ENCODE data around the gene ARID5B. TPM values are rescaled to one million over a fixed set of nuclear protein-coding genes. Genes with fewer than 3 reads are reported as not detected.
A peak's percentile ranks its signal among the peaks of the same experiment; 100 is the strongest.

The ARID5B gene
- polyA plus RNA-seq, 1 of the 3 experiments (the other 2 are of a cell fraction), result 10.9 TPM

DNA sequence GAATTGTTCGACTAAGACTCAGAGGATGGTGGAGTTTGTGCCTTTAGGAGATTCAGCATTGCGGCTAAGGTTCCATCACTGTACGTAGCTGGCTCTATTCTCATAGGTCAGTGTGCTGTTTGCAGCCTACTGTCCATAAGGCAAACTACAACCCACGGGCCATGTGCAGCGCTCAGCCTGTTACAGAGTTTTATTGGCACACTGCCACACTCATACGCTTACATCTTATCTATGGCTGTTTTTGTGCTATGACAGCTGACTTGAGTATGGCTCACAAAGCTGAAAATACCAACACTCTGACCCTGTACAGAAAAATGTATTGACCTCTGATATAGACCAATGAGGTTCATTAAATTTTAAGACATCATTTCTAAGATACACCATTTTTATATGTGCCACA lies 114.5 kb downstream of the ARID5B start (continued):
- TF ChIP-seq REST (IDR thresholded peaks at IDR 0.05; ENCODE audit: low read depth, low read length) (no peak), SMC3 (IDR thresholded peaks at IDR 0.05; ENCODE audit: low read depth, low read length) (no peak), ZBTB33 (IDR thresholded peaks at IDR 0.05; ENCODE audit: borderline replicate concordance, low read depth) (no peak), FOXM1 (IDR thresholded peaks at IDR 0.05; ENCODE audit: low read depth) (no peak), TAF1 (IDR thresholded peaks at IDR 0.05; ENCODE audit: borderline replicate concordance, low read depth, low read length) (no peak), POLR2AphosphoS5 (IDR thresholded peaks at IDR 0.05; ENCODE audit: low read depth, low read length) (no peak), TEAD4 (IDR thresholded peaks at IDR 0.05; ENCODE audit: borderline replicate concordance, insufficient read depth) (no peak), RCOR1 (IDR thresholded peaks at IDR 0.05; ENCODE audit: low read length) (peak; percentile 78), NFIC (IDR thresholded peaks at IDR 0.05; ENCODE audit: borderline replicate concordance) (peak; percentile 58; the same call in 1 of the 2 replicates), FOXJ3 (CRISPR knock-in tag; IDR thresholded peaks at IDR 0.05) (peak; percentile 62; the same call in 1 of the 2 replicates), GATA2 (CRISPR knock-in tag; IDR thresholded peaks at IDR 0.05) (peak; percentile 34; the same call in 1 of the 2 replicates), GABPA (IDR thresholded peaks at IDR 0.05; ENCODE audit: low read depth) (no peak), TCF12 (IDR thresholded peaks at IDR 0.05) (no peak), CHD2 (IDR thresholded peaks at IDR 0.05; ENCODE audit: low read length, partially characterized antibody) (peak; percentile 71), MEF2A (IDR thresholded peaks at IDR 0.05; ENCODE audit: borderline replicate concordance, low read depth) (no peak), CTCF (IDR thresholded peaks at IDR 0.05) (no peak)
- TF ChIP-seq, protein P1, sequence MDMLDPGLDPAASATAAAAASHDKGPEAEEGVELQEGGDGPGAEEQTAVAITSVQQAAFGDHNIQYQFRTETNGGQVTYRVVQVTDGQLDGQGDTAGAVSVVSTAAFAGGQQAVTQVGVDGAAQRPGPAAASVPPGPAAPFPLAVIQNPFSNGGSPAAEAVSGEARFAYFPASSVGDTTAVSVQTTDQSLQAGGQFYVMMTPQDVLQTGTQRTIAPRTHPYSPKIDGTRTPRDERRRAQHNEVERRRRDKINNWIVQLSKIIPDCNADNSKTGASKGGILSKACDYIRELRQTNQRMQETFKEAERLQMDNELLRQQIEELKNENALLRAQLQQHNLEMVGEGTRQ (IDR thresholded peaks at IDR 0.05; ENCODE audit: borderline replicate concordance, low read depth, low read length), result no peak
- TF ChIP-seq, protein P2, sequence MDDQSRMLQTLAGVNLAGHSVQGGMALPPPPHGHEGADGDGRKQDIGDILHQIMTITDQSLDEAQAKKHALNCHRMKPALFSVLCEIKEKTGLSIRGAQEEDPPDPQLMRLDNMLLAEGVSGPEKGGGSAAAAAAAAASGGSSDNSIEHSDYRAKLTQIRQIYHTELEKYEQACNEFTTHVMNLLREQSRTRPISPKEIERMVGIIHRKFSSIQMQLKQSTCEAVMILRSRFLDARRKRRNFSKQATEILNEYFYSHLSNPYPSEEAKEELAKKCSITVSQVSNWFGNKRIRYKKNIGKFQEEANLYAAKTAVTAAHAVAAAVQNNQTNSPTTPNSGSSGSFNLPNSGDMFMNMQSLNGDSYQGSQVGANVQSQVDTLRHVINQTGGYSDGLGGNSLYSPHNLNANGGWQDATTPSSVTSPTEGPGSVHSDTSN (IDR thresholded peaks at IDR 0.05), result no peak
